Measurements from ENCODE around the gene ANKRD22. TPM values are rescaled to one million over a fixed set of nuclear protein-coding genes. Genes with fewer than 3 reads are reported as not detected.

ANKRD22 gene
- polyA plus RNA-seq, 1 donor (not counting 4 experiments of a cell fraction or from before 2014, with no cell fraction given) = 4.4 TPM

GRCh38 chr10:88880282-88881076, 28.8 kb upstream of the ANKRD22 start:
- no peaks in the 10 kb centered on the region for H3K9me1 ChIP-seq (ENCODE audit: control insufficient read depth, extremely low read depth, insufficient read depth, low read length)
- H3K4me1 ChIP-seq (ENCODE audit: control insufficient read depth, extremely low read depth, insufficient read depth, low read length) = peaks cover 34% of the 10 kb centered on the region
- no peaks in the 10 kb centered on the region for H3K9me3 ChIP-seq (ENCODE audit: control insufficient read depth, low read depth, low read length)
- peak overlapping the region; percentile 80 for H3K4me3 ChIP-seq (ENCODE audit: control insufficient read depth in 2 of 3, extremely low read depth in 1 of 3, insufficient read depth in 2 of 3, low read depth in 1 of 3, low read length in 3 of 3)
- H3K4me2 ChIP-seq (ENCODE audit: control insufficient read depth, extremely low read depth, insufficient read depth, low read depth, low read length) = peak overlapping the region; percentile 94
- H3K9ac ChIP-seq (ENCODE audit: control insufficient read depth, extremely low read depth, insufficient read depth, low read length) = peak overlapping the region; percentile 80
- H3K36me3 ChIP-seq (ENCODE audit: control insufficient read depth in 2 of 2, extremely low read depth in 1 of 2, insufficient read depth in 2 of 2, low read length in 2 of 2) = peaks cover 0 to 3% of the 10 kb centered on the region in 2 experiments
- dilution Hi-C loops (cut with MboI; ENCODE audit: extremely low pct_ligation_motif_present, low sequenced_read_pairs) = no loop called here
- H3K27me3 ChIP-seq (ENCODE audit: control insufficient read depth, extremely low read depth, insufficient read depth, low read length) = no peaks in the 10 kb centered on the region
- H3K79me2 ChIP-seq (ENCODE audit: control insufficient read depth, insufficient read depth, low read length) = peaks cover 16% of the 10 kb centered on the region
- FAIRE-seq = no peak
- peak overlapping the region; percentile 90 for H3K27ac ChIP-seq (ENCODE audit: control insufficient read depth, insufficient read depth, low read length)
- no peaks in the 10 kb centered on the region for H4K20me1 ChIP-seq (ENCODE audit: control insufficient read depth, extremely low read depth, insufficient read depth, low read length)
- peak overlapping the region; percentile 91 for H2AFZ ChIP-seq (ENCODE audit: control insufficient read depth, low read length)
- TF ChIP-seq CTCF (optimal IDR thresholded peaks at IDR 0.05 in 1 of 3, IDR thresholded peaks at IDR 0.05 in 1 of 3, conservative IDR thresholded peaks at IDR 0.05 in 1 of 3; ENCODE audit: extremely low read depth in 1 of 3, insufficient read depth in 2 of 3, low read length in 3 of 3) (peak in 2 of 3 experiments; percentile 40 to 51), EZH2 (IDR thresholded peaks at IDR 0.05; ENCODE audit: low read length) (no peak)
- no peak for DNase-seq (ENCODE audit: low read depth, low spot score)

- no peaks in the 10 kb centered on the region for H3K9me1 ChIP-seq (ENCODE audit: control insufficient read depth, extremely low read depth, insufficient read depth, low read length)
- no peak for DNase-seq (ENCODE audit: low read depth, low spot score)
- dilution Hi-C loops (cut with MboI; ENCODE audit: extremely low pct_ligation_motif_present, low sequenced_read_pairs) = no loop called here
- FAIRE-seq = peak; percentile 49
- H3K79me2 ChIP-seq (ENCODE audit: control insufficient read depth, insufficient read depth, low read length) = peaks cover 10% of the 10 kb centered on the region
- H3K4me1 ChIP-seq (ENCODE audit: control insufficient read depth, extremely low read depth, insufficient read depth, low read length) = peaks cover 34% of the 10 kb centered on the region
- no peaks in the 10 kb centered on the region for H4K20me1 ChIP-seq (ENCODE audit: control insufficient read depth, extremely low read depth, insufficient read depth, low read length)
- peak within 1 kb of the TSS; percentile 90 for H3K27ac ChIP-seq (ENCODE audit: control insufficient read depth, insufficient read depth, low read length)
- no peaks in the 10 kb centered on the region for H3K27me3 ChIP-seq (ENCODE audit: control insufficient read depth, extremely low read depth, insufficient read depth, low read length)
- peak within 1 kb of the TSS; percentile 94 for H3K4me2 ChIP-seq (ENCODE audit: control insufficient read depth, extremely low read depth, insufficient read depth, low read depth, low read length)
- no peaks in the 10 kb centered on the region for H3K9me3 ChIP-seq (ENCODE audit: control insufficient read depth, low read depth, low read length)
- H2AFZ ChIP-seq (ENCODE audit: control insufficient read depth, low read length) = peak within 1 kb of the TSS; percentile 91
- H3K9ac ChIP-seq (ENCODE audit: control insufficient read depth, extremely low read depth, insufficient read depth, low read length) = peak within 1 kb of the TSS; percentile 80
- TF ChIP-seq CTCF (optimal IDR thresholded peaks at IDR 0.05 in 1 of 3, IDR thresholded peaks at IDR 0.05 in 1 of 3, conservative IDR thresholded peaks at IDR 0.05 in 1 of 3; ENCODE audit: extremely low read depth in 1 of 3, insufficient read depth in 2 of 3, low read length in 3 of 3) (no peak), EZH2 (IDR thresholded peaks at IDR 0.05; ENCODE audit: low read length) (no peak)
- no peaks in the 10 kb centered on the region for H3K36me3 ChIP-seq (ENCODE audit: control insufficient read depth in 2 of 2, extremely low read depth in 1 of 2, insufficient read depth in 2 of 2, low read length in 2 of 2)
- peak within 1 kb of the TSS; percentile 80 for H3K4me3 ChIP-seq (ENCODE audit: control insufficient read depth in 2 of 3, extremely low read depth in 1 of 3, insufficient read depth in 2 of 3, low read depth in 1 of 3, low read length in 3 of 3)
These were observed 28.1 kb upstream of the ANKRD22 start, which contains the start of gene STAMBPL1 for GRCh38 chr10:88879534-88880281. TSS of gene STAMBPL1 (plus strand) at chr10:88880245. CDS start at chr10:88901709, 21,464 bp downstream.

Measured in keratinocyte (primary cell).